BE2C (cell line): ENCODE results near the gene ANKIB1.

ENCODE experiments used
- DNase-seq: peaks from one replicate; pipeline ENCODE4 v3.0.0-alpha.2; 2020
- H3K27me3 ChIP-seq: fragments of 250-450 bp; sonication (Bioruptor Pico); 2 replicates; pipeline ENCODE4 v1.5.1; 2020; ENCODE audit warnings: mild to moderate bottlenecking
- H3K36me3 ChIP-seq: fragments of 250-450 bp; sonication (Bioruptor Pico); 2 replicates; pipeline ENCODE4 v1.5.1; 2020; ENCODE audit warnings: mild to moderate bottlenecking
- H3K4me1 ChIP-seq: fragments of 250-450 bp; sonication (Bioruptor Pico); 2 replicates; pipeline ENCODE4 v1.5.1; 2020
- H3K4me3 ChIP-seq: 2 replicates; pipeline ENCODE4 v1.5.1; 2011; ENCODE audit warnings: low read depth, low read length
- H3K9me3 ChIP-seq: fragments of 250-450 bp; sonication (Bioruptor Pico); 2 replicates; pipeline ENCODE4 v1.5.1; 2020
- CTCF ChIP-seq: IDR thresholded peaks from 2 replicates; pipeline ENCODE4 v1.5.1; 2012; ENCODE audit warnings: mild to moderate bottlenecking, low read depth, low read length

The ANKIB1 gene

DNA sequence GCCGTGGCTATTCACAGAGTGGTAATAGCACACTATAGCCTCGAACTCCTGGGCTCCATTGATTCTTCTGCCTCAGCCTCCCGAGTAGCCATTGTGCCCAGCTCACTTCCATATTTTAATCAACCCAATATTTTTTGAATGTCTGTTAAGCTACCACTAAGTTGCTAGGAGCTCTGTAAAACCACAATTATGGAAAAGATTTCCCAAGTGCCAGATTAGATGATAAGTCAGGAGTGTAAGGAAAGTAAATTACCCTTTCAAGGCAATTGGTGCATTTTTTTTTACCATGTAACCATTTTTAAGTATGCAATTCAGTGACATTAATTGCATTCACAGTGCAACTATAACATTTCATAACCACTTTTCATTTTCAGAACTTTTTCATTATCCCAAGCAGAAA, 114.0 kb downstream of the ANKIB1 start:
- no peak overlapping the region for H3K4me3 ChIP-seq
- H3K9me3 ChIP-seq: no peaks in the 10 kb centered on the region
- no peaks in the 10 kb centered on the region for H3K27me3 ChIP-seq
- H3K36me3 ChIP-seq: no peaks in the 10 kb centered on the region; the same call in 1 of the 2 replicates
- TF ChIP-seq CTCF: no peak
- DNase-seq: no peak
- H3K4me1 ChIP-seq: no peaks in the 10 kb centered on the region

- Histone ChIP-seq H3K4me1 (no peaks in the 10 kb centered on the region), H3K36me3 (no peaks in the 10 kb centered on the region; the same call in 1 of the 2 replicates), H3K9me3 (no peaks in the 10 kb centered on the region), H3K27me3 (no peaks in the 10 kb centered on the region), H3K4me3 (no peak overlapping the region)
- no peak for TF ChIP-seq CTCF
- no peak for DNase-seq
These were observed 114.6 kb downstream of the ANKIB1 start for GRCh38 chr7:92360387-92360786.

- Histone ChIP-seq H3K9me3 (no peaks in the 10 kb centered on the region), H3K27me3 (no peaks in the 10 kb centered on the region), H3K36me3 (no peaks in the 10 kb centered on the region; the same call in 1 of the 2 replicates), H3K4me3 (no peak overlapping the region), H3K4me1 (no peaks in the 10 kb centered on the region)
- no peak for TF ChIP-seq CTCF
- no peak for DNase-seq
These were observed 116.4 kb downstream of the ANKIB1 start for GRCh38 chr7:92362131-92362530.

DNA sequence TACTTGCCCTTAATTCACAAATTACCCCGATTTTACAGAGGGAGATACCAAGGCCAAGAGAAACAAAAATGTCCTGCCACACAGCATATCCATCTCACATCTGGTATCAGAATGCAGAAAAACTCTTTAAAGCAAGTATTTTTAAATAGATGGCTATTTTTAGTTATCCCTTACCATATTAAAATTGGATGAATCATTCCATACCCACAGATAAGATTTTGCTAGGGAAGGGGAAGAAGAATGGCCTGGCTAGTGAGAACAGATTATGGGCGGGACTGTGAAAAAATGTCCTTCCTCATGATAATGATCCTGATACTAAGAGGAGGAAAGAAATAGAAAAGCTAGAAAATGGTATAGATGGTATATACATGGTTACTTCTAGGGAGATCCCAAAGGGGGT, 121.0 kb downstream of the ANKIB1 start:
- no peak for DNase-seq
- TF ChIP-seq CTCF: no peak
- peaks cover 2% of the 10 kb centered on the region; the same call in 1 of the 2 replicates for H3K36me3 ChIP-seq

GRCh38 chr7:92368741-92369140, 123.0 kb downstream of the ANKIB1 start:
- Histone ChIP-seq H3K36me3 (peaks cover 3% of the 10 kb centered on the region; the same call in 1 of the 2 replicates), H3K4me1 (no peaks in the 10 kb centered on the region)

More for the DNA sequence above, 121.0 kb downstream of the ANKIB1 start:
- no peaks in the 10 kb centered on the region for H3K27me3 ChIP-seq
- no peak overlapping the region for H3K4me3 ChIP-seq
- H3K4me1 ChIP-seq: no peaks in the 10 kb centered on the region
- no peaks in the 10 kb centered on the region for H3K9me3 ChIP-seq

GRCh38 chr7:92375013-92375412, 129.2 kb downstream of the ANKIB1 start:
- Histone ChIP-seq H3K4me1 (no peaks in the 10 kb centered on the region), H3K4me3 (no peak overlapping the region), H3K36me3 (peaks cover 9% of the 10 kb centered on the region), H3K9me3 (no peaks in the 10 kb centered on the region), H3K27me3 (no peaks in the 10 kb centered on the region)
- DNase-seq: no peak
- TF ChIP-seq CTCF: no peak

More at GRCh38 chr7:92368741-92369140, 123.0 kb downstream of the ANKIB1 start:
- Histone ChIP-seq H3K9me3 (no peaks in the 10 kb centered on the region), H3K27me3 (no peaks in the 10 kb centered on the region), H3K4me3 (no peak overlapping the region)
- DNase-seq: no peak
- TF ChIP-seq CTCF: no peak
